GM21390 (cell line): ENCODE measurements around the gene KLRC1.
"Not testable (repeated sequence)": the region's sequence is repeated elsewhere in the genome, so short reads cannot be mapped to it uniquely, and the experiment has no call there.

ENCODE experiments used
- ATAC-seq: cut with Tn5 transposase; IDR thresholded peaks from one replicate; pipeline ENCODE4 v1.9.1; 2021; ENCODE audit not compliant: unreplicated experiment

Gene KLRC1

GRCh38 chr12:10453156-10453555 is at the start of gene KLRC1:
TSS of gene KLRC1 (minus strand) at chr12:10453377. CDS start at chr12:10451156, 2,221 bp downstream.
- no peak for ATAC-seq

DNA sequence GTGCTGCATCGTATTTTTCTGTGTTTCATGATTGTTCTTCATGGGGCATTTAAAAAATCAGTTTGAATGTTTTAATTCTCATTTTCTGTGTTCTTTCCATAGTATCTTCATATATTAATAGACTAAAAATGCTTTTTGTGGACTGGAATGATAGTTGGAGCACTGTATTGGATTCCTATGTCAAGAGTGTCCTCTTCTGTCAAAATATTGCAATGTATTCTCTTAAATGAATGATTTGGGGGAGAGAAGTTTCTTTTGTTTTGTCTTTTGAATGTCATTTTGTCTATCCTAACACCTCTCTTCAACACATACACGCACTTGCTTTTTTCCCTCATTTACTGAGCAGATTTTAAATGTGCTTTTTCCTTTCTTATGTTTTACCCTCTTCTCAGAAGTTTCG is 47.9 kb upstream of the KLRC1 start:
- ATAC-seq = no peak

DNA sequence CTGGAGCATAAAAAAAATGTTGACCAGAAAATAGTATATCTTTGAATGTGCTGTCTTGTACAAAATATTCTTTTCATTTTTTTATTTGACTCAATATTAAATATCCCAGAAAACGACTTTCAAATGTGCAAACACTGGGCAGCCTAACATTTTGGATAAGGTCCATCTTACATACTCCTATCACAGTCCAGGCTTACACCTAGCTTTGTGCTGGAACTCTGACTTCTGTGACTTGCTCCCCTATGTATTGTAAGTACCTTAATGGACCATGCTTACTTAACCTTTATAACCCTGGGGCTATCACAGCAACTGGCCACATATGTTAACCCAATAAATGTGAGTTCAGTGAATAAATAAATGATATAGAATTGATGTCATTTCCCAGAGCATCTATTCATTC is 44.9 kb upstream of the KLRC1 start:
- no peak for ATAC-seq

DNA sequence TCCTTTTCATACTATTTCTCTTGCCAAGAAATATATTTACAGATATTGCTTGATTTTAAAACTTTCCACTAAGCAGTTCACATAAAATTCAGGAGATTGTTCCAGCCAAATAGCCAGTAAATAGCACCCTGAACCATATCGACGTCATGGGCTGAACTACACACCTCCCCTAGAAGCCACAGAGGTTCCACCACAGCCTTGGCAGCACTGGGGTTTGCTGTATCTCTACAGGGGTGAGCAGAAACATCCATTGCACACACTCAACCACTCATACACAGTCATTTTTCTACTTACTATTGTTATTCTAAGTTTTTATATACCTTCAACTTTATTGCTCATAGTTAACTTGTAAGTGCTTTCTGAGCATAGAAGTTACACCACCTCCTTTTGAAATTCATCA is 44.4 kb upstream of the KLRC1 start:
- no peak for ATAC-seq

- no peak for ATAC-seq
Measured at GRCh38 chr12:10491766-10492165, 38.6 kb upstream of the KLRC1 start.

DNA sequence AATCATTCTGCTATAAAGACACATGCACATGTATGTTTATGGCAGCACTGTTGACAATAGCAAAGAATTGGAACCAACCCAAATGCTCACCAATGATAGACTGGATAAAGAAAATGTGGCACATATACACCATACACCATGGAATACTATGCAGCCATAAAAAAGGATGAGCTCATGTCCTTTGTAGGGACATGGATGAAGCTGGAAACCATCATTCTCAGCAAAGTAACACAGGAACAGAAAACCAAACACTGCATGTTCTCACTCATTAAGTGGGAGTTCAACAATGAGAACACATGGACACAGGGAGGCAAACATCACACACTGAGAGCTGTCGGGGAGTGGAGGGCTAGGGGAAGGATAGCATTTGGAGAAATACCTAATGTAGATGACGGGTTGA is 34.2 kb upstream of the KLRC1 start:
- not testable (repeated sequence) for ATAC-seq

DNA sequence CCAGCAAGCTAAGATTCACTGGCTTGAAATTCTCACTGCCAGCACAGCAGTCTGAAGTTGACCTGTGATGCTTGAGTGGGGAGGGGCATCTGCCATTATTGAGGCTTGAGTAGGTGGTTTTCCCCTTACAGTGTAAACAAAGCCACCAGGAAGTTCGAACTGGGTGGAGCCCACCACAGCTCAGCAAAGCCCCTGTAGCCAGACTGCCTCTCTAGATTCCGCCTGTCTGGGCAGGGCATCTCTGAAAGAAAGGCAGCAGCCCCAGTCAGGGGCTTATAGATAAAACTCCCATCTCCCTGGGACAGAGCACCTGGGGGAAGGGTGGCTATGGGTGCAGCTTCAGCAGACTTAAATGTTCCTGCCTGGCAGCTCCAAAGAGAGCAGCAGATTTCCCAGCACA is 28.7 kb upstream of the KLRC1 start:
- ATAC-seq = not testable (repeated sequence)

DNA sequence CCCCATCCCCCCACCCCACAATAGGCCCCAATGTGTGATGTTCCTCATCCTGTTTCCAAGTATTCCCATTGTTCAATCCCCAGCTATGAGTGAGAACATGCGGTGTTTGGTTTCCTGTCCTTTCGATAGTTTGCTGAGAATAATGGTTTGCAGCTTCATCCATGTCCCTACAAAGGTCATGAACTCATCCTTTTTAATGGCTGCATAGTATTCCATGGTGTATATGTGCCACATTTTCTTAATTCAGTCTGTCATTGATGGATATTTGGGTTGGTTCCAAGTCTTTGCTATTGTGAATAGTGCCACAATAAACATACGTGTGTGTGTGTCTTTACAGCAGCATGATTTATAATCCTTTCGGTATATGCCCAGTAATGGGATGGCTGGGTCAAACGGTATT is 19.6 kb upstream of the KLRC1 start:
- not testable (repeated sequence) for ATAC-seq

DNA sequence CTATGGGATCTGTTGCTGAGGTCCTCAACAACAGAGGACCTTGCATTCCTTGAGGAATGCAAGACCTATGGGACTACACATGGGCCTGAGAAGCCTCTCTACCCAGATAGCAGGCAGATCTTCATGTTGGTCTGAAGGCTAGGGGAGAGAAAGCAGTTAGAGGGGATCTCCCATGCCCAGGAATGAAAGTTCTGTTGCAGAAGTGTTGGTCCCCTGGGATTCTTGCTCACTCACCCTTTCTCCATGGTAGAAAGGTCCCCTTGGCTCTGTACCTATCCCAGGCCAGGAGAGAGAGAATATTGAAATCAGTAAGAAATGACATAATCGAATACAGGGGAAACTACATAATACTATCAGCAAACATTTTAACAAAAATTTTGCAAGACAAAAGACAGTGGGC is 16.5 kb upstream of the KLRC1 start:
- ATAC-seq = no peak

- ATAC-seq = no peak
Measured at GRCh38 chr12:10466311-10466710, 13.1 kb upstream of the KLRC1 start.

DNA sequence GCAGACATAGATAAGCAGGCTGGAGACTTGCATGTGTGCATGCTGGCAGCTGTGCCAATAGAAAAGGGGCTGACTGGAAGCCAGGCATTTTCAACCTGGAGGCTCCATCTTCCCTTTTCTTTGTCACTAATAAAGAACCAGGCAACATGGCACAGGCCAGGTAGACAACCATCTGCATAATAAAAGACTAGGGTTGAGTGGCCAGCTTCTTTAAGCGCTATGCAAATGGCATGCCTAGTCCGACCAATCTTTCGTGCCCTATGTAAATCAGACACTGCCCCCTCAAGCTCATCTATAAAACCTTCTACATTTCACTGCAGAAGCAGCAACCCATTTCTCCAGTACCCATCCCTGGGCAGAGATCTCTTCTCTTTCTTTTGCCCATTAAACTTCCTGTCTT is 4.6 kb upstream of the KLRC1 start:
- ATAC-seq = no peak

DNA sequence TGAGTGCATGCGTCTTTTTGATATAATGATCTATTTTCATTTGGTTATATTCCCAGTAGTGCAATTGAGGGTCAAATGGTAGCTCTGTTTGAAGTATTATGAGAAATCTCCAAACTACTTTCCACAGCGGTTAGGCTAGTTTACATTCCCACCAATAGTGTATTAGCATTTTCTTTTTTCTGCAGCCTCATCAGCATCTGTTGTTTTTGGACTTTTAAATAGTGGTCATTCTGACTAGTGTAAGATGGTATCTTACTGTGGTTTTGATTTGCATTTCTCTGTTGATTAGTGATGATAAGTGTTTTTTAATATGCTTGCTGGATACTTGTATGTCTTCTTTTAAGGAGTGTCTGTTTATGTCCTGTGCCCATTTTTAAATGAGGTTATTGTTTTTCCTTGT is 3.7 kb upstream of the KLRC1 start:
- ATAC-seq = no peak

DNA sequence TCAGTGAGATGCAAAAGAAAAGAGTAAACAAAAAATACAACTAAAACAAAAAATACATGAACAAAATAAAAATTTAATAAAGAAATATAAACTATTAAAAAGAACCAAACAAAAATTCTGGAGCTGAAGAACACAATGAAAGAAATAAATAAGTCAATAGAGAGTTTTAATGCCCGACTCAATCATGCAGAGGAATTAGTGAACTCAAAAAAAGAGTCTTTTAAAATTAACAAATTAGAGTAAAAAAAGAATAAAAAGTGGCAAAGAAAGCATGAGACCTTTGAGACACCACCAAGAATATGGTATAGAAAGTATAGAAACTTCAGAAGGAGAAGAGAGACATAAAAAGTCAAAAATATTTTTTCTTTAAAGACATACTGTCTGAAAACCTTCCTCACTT is 2.6 kb upstream of the KLRC1 start:
- no peak for ATAC-seq

GRCh38 chr12:10454531-10454930 is 1.4 kb upstream of the KLRC1 start:
- ATAC-seq = no peak

DNA sequence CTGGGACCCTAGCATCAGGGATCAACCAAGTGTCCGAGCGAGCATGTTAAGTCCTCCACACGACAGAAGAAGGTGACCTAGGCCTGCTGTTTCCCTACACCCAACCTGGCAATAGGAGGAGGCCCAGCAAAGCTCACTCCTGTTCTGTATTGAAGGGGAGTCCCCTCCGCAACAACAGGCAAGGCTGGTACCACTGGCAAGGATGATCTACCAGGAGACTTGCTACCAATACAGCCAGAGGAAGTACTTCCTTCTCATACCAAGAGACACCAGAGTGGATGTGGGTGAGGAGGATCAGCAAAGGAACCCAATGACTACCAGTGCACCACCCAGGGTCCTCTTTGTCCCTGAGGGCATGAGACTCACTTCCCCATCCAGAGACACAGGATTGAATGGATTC is 4.9 kb downstream of the KLRC1 start:
- no peak for ATAC-seq

- not testable (repeated sequence) for ATAC-seq
Measured at GRCh38 chr12:10446052-10446451, 7.1 kb downstream of the KLRC1 start.

DNA sequence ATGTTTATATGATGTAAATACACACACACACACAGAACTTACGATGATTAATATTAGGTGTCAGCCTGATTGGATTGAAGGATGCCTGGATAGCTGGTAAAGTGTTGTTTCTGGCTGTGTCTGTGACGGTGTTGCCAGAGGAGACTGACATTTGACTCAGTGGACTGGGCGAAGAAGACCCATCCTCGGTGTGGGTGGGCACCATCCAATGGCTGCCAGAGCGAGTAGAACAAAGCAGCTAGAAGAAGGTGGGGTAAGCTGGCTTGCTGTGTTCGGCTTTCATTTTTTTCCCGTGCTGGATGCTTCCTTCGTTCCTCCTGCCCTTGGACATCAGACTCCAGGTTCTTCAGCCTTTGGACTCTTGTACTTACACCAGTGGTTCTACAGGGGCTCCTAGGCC is 12.0 kb downstream of the KLRC1 start:
- not testable (repeated sequence) for ATAC-seq

DNA sequence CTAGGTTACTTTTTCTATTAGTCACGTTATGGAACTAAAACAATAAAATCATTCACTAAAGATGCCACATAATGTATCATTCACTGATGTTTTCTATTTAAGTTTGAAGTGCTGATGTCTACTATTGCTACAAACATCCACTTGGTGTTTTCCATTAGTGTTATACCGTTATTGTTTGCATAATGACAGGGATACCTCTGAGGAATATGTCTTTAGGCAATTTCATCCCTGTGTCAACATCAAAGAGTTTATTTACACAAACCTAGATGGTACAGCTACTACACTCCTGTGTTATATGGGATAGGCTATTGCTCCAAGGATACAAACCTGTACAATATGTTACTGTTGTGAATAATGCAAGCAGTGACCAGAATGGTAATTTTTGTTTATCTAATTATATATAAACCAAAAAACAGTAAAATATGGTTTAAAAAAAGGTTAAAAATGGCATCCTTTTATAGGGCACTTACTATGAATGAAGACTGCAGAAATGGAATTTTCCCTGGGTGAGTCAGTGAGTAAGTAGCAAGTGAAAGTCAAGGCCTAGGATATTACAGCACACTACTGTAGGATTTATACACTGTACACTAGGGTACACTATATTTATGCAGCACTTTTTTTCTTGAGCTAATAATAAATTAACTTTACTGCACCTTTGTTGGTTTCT is 13.4 kb downstream of the KLRC1 start:
- ATAC-seq = not testable (repeated sequence)

DNA sequence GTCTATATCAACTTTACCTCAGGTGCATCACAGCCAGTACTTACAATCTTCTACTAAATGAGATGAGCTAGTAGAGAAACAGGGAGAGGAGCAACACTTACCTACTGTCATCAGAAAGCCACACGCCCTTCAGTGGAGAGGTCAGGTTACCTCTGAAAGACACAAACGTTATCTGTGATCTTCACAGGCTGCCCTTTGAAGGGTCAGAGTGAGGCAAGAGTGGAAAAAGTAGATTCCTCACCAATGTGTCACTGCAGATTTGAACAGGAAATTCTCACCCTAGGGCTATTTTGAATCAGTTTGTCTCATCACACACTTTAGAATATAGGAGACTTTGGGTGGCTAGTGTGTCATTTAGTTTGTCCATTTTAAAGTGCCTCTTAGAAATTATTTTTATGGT is 15.6 kb downstream of the KLRC1 start:
- not testable (repeated sequence) for ATAC-seq

GRCh38 chr12:10435816-10436215 is 17.4 kb downstream of the KLRC1 start, which contains the start of gene KLRC2:
TSS of gene KLRC2 (minus strand) at chr12:10436010. CDS start at chr12:10435986, 24 bp downstream.
- not testable (repeated sequence) for ATAC-seq

GRCh38 chr12:10430623-10431022 is 22.6 kb downstream of the KLRC1 start:
- ATAC-seq = not testable (repeated sequence)

DNA sequence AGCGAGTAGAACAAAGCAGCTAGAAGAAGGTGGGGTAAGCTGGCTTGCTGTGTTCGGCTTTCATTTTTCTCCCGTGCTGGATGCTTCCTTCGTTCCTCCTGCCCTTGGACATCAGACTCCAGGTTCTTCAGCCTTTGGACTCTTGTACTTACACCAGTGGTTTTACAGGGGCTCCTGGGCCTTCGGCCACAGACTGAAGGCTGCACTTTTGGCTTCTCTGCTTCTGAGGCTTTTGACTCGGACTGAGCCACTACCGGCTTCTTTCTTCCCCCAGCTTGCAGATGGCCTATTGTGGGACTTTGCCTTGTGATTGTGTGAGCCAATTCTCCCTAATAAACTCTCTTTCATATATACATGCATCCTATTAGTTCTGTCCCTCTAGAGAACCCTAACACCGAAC is 27.2 kb downstream of the KLRC1 start:
- ATAC-seq = not testable (repeated sequence)

GRCh38 chr12:10424260-10424899 is 28.8 kb downstream of the KLRC1 start:
- ATAC-seq = not testable (repeated sequence)
